NCI-H1436 (cell line): ENCODE results near the gene TUFT1.
"Not testable (repeated sequence)": the region's sequence is repeated elsewhere in the genome, so short reads cannot be mapped to it uniquely, and the experiment has no call there.

Experiments used
- DNase-seq: peaks from one replicate; lab custom pipeline; 2025; lab: John Stamatoyannopoulos, UW

Gene TUFT1

DNA sequence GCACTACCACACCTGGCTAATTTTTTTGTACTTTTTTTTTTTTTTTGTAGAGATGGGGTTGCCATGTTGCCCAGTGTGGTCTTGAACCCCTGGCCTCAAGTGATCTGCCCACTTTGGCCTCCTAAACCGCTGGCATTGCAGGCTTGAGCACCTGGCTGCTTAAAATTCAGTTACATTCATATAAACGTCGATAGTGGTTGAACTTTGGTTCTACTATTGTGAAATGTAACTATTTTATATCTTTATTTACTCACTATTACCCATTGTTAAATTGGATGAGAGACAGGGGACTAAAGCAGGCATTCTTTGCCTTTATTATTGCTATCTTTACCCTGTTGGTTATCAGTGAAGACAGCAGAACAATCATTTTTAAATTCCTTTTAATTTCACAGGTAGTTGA is 77.9 kb downstream of the TUFT1 start:
- no peak for DNase-seq

DNA sequence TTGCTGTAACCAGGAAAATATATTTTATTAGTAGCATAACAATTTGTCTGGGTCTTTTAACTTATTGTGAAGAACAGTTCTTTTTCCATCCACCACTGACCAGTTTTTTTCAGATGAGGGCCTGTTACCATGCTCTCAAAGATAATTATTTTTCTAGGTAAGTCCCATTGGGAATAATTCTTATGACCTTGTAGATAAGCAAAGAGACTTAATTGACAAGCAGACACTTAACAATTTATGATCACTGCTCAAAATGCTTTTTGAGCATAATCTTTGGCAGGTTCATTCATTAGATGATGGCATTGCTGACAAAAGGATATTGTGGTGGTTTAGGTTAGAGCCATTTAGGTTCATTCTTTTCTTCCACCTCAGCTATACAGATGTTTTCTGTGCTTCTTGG is 78.4 kb downstream of the TUFT1 start:
- DNase-seq, result peak; percentile 58

DNA sequence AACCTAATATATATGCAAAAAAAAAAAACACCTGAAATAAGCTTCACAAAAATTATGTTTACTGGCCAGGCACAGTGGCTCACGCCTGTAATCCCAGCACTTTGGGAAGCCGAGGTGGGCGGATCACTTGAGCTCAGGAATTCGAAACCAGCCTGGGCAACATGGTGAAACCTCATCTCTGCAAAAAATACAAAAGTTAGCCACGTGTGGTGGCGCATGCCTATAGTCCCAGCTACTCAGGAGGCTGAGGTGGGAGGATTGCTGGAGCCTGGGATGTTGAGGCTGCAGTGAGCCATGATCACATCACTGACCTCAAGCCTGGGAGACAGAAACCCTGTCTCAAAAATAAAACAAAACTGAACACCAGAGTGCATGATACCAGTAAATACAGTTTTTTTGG is 78.9 kb downstream of the TUFT1 start:
- DNase-seq, result not testable (repeated sequence)

DNA sequence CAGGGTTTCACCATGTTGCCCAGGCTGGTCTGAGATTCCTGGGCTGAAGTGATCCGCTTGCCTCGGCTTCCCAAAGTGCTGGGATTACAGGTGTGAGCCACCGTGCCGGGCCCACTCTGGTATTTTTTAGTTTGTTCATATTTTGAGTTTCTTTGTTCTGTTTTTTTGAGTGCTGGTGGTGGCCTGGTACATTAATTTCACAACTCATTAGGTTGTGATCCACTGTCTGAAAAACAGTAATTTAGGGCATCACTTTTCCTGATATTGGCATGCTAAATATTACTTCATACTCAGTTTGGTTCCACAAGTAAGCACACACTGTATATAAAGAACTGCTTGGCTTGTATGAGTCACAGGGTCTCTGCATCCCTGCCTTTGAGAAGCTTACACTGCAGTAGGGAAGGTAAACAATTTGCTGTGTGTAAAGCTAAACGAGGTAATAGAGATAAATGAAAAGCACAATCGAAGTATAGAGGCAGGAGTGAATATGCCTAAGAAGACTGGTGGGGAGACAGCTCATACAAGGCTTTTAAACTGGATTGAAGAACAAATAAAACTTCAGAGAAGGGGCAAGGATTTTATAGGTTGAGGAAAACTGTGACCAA is 79.5 kb downstream of the TUFT1 start:
- no peak for DNase-seq

DNA sequence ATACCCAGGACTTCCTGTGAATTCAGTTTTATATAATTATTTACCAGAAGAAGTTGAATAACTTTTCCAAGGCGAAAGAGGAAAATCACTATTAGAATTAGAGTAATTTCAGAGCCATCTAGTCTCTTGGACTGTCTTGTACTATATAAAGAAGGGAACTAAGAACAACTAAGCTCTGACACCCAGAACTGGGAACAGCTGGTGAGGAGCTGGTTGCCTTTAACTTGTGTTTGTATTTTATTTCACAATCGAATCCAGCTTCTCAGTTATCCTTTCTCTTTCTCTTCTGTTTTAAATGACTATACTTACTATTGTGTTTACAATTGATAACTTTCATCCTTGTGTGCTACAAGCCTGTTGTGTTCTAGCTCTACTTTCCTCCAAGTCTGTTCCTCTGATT is 80.2 kb downstream of the TUFT1 start:
- DNase-seq, result no peak

DNA sequence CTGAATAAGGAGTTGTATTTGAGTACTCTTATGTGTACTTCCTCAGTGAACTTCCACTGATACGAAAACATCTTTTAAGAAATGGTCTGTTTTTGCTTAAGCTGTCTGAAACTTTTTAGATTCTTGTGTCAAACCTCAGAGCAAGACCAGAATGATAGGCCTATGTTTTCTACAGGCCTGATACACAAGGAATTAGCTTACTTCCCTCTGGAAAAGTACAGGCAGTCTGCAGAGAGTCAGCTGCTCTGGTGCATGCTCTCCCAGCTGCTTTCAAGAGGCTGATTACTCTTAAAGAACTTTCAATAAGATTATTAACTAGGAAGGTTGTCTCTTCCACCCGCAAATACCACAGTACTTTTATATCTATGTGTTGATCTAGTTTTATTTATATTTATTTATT is 81.2 kb downstream of the TUFT1 start:
- DNase-seq, result no peak

DNA sequence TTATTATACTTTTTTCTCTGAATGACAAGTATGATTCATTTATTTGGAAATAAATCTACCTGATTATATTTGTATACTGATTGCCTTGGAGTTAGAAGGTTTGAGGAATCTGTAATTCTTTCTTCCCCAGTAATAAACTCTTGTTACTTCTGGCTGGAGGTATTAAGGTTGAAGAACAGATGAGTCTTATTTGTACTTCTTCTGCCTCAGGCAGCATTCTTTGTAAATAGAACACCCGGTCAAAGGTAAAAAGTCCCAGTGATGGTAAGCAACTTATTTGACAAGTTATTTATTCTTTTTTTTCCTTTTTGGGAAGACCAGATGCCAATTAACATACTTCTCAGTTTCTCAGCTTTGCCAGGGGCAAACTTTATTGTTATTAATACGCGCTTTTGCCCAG is 84.7 kb downstream of the TUFT1 start:
- DNase-seq, result no peak

DNA sequence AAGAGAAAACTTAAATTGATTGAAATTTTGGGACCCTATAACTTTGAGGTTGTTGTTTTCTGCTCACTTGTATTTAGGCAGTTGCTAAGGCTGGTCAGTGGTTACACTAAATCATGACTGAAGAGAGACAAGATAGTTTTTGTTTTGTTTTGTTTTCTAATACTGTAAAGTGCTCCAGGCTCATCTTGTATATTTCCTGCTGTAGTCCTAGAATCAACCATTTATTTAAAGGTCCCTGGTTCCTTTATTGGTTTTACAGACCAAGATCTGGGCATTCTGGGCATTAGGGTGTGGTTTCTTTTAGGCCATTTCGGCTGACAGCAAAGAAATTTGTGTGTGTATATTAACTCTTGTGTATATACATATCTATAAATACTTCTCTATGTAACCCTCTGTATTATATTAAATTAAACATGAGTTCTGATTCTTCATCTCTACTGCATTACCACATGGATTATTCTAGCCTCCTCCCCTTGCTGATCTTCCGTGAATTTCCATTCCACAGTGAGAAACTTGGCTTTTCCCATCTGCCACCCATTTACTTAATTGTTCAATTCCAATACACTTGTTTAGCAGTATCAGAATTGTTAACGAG is 86.7 kb downstream of the TUFT1 start:
- DNase-seq, result no peak

DNA sequence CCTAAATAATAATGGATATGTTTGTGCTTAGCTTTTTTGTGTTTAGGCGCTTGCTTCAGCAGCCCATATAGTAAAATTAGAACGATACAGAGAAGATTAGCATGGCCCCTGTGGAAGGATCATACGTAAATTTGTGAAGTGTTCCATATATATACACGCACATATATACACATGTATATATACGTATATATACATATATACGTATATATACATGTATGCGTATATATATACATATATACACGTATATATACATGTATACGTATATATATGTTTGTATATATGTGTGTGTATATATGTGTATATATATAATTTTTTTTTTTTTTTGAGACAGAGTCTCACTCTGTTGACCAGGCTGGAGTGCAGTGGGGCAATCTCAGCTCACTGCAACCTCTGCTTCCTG is 89.2 kb downstream of the TUFT1 start:
- no peak for DNase-seq
